Midbrain (tissue), 1 donor: ENCODE results near the gene DCLK1.

Experiments
- DNase-seq: peaks from one replicate; lab custom pipeline; 2025; lab: John Stamatoyannopoulos, UW

DCLK1 gene

GRCh38 chr13:36131222-36131930, at the start of gene DCLK1:
Gene DCLK1 (minus strand): TSS chr13:36131382.
- peak; percentile 29 for DNase-seq

DNA sequence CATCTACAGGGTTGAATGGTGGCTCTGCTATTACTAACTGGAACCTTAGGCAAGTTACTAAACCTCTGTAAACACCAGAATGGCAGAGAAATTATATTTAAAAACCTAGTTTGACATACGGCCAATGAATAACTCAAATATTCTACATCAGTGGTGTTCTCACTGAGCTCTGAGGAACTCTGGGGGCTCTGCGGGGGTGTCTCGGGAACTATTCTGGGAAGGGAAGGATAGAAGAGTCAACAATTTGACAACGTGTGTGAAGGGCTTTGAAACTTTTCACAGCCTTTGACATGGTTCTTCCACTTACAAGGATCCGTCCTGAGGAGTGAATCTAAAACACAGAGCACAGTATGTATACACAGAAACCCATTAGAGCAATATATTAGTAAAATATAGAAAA, 44.4 kb upstream of the DCLK1 start:
- DNase-seq: no peak

DNA sequence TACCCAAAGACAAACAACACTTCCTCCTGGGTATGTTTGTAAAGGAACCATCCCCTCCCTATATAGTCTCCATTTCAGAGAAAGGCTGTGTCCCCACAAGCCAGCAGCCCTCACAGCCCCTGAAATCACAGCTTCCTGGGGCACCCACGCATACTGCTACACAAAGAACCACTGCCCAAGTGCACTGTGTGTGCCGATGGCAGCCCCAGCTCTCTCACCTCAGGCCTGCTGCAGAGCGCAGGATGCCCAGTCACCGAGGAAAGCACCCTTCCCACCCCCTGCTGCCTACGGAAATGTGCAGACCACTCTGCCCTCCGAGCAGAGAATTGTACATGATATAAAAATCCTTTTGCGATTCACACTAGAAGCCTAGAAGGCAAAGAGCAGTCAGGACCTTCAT, 43.7 kb upstream of the DCLK1 start:
- DNase-seq: no peak

DNA sequence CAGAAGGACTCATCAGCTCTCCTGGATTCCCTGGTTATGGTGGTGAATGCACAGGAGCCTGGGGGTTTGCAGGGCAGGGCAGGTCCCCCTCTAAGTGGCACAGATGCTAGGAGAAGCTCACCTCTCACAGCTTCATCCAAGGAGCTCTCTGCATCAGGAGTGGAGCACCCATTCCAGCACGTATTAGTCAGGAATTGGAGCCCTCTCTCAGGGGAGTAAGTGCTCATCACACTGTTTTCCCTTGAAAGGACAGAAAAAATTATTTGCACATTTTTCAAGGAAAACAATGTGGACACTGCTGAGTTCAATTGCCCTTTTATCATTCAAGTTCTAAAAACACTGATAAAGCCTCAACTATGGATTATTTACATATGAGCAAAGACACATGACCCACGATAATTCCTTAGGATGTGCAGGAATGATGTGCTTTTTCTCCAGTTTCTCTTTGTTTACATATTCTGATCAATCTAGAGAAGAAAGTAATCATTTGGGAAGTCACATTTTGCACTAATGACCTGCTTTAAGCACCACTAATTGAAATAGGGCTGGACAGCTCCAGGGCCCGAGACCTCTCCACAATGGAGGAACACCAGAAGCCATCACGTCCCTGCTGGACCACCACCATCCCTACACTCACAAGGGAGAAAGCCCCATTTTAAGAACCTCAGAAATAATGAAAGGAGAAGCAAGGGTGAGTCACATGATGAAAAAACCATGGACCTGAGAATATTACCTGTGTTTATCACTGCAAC, 42.6 kb upstream of the DCLK1 start:
- DNase-seq: no peak

DNA sequence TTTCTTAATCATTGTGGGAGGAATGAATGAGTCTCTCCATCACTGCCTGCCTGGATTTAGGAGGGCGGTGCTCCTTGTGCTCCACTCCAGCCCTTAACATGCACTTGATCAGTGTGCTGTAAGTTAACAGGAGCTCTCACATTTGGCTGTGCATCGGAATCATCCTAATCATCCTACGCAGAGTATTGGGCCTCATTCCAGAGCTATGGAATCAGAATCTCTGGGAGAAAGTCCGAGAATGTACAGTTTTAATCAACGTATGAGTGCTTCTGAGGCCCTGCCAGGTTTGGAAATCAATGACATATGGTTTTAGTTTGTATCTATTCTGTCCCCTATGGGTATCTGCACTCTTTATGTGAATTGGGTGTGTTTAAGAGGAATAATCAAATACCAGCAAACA, 34.9 kb upstream of the DCLK1 start:
- no peak for DNase-seq

DNA sequence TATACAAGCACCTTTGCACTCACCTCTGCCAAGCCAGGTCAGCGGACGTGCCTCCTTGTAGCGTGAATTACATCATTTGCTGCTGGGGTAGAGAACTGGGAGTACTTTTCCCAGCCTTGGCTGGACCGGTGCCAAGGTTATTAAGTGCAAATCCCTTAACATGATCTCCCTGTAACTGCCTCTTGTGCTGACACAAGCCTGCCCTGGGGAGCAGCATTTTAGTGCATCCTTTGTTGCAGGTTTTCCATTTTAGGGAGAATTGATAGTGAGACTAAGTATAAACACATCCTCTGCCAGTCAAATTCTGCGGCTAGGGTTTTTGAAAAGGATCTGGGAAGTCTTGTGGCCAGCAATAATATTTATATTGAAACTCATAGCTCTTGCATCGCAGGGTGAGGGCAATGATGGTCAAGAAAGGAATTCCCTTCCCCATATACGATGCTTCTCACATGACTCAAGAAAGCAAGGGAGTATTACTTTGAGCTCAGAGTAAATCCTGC, 32.7 kb upstream of the DCLK1 start:
- no peak for DNase-seq

- DNase-seq: peak; percentile 3
Measured at GRCh38 chr13:36163286-36163685, 32.1 kb upstream of the DCLK1 start.

- no peak for DNase-seq
Measured at GRCh38 chr13:36160297-36160696, 29.1 kb upstream of the DCLK1 start.

DNA sequence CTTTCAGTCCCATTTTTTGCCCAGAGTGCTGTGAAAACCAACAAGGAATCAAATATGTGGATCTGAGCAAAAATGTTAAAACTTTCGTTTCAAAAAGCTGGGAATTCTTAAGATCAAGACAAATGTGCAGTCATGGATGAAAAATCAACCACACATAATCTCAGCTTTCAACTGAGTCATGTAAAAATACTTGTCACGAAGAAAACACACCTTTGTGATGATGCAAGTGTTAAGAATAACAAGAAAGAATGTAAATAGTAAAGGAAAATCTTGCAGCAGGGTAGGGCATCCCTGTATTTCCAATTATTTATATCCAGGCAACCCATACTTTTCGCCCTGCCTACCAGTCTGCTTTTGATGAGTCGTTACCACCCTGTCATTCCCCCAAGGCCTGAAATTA, 27.4 kb upstream of the DCLK1 start:
- DNase-seq: no peak

- DNase-seq: no peak
Measured at GRCh38 chr13:36157480-36157879, 26.3 kb upstream of the DCLK1 start.

- peak; percentile 24 for DNase-seq
Measured at GRCh38 chr13:36154567-36155291, 23.5 kb upstream of the DCLK1 start.

DNA sequence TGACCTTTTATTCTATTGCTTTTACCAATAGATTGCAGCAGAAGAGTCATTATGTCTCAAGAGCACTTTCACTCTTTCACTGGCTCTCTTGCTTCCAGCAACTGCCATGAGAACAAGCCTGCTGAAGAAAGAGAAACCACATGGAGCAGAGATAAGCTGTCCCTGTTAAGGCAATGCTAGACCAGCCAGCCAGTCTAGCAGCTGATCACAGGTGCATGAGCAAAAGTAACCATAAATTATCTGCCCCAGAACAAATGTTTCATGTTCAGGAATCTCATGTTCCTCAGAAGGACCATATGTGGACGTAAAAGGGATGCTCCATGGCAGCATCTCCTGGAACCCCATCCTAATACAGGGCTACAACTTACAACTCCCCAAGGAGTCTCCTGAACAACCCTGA, 20.4 kb upstream of the DCLK1 start:
- no peak for DNase-seq

DNA sequence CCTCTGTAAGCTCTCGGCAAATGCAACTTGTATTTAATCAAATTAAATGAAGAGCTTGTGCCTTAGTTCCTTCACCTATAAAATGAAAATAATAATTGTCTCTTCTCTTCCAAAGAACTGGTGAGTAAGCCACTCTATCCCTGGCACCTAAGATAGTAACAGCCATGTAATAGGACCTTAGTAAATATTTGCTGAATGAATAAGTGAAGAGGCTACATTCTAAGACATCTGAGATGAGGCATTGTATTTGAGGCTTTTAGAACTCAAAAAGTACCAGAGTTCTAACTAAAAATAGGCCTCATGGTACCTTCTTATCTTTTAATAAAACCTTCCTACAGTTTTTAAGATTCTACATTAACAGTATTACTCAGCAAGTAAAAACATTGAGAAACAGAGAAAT, 17.3 kb upstream of the DCLK1 start:
- no peak for DNase-seq

GRCh38 chr13:36147330-36147729, 16.1 kb upstream of the DCLK1 start:
- no peak for DNase-seq

GRCh38 chr13:36146511-36147269, 15.5 kb upstream of the DCLK1 start:
- DNase-seq: no peak

DNA sequence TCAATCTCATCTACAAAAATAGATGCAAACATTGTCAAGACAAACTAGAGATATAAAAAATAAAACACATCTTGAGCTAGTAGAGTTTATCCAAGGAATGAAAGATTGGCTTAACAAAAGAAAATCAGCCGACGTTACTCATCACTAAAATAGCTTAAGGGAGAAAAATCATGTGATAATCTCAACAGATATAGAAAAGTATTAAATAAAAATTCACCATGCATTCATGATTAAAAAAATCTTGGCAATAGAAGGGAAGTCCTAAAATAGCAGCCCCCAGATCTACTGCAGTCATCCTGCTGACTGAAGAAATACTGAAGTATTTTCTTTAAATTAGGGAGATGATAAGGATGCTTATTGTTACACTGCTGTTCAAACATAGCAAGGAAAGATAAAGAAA, 12.6 kb upstream of the DCLK1 start:
- no peak for DNase-seq

- no peak for DNase-seq
Measured at GRCh38 chr13:36142735-36143134, 11.6 kb upstream of the DCLK1 start.

GRCh38 chr13:36135876-36136275, 4.7 kb upstream of the DCLK1 start:
- no peak for DNase-seq

DNA sequence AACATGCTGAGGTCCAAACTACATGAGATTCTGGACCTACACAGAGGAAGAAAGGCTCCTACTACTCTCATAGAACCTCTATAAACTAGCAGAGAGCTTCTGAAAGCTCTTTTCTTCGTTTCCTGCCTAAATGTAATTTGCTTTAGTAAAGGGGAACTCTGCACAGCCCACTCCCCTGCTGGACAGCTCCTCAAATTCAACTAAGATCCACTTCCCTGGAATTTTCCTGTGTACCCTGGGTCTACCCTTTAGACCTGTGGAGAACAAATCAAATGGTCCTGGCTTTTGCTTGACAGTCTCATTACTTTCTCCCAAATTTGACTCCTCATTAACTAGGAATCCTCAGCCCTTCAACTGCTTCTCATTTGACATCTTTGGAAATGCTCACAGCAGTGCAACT, 3.5 kb upstream of the DCLK1 start:
- no peak for DNase-seq

GRCh38 chr13:36133950-36134626, 2.9 kb upstream of the DCLK1 start:
- no peak for DNase-seq

GRCh38 chr13:36132376-36132775, 1.2 kb upstream of the DCLK1 start:
- DNase-seq: no peak

GRCh38 chr13:36131931-36132297, 732 bp upstream of the DCLK1 start:
- no peak for DNase-seq
